Erythroblast (primary cell): ENCODE measurements around the gene NOTUM.
"Not testable (repeated sequence)": the region's sequence is repeated elsewhere in the genome, so short reads cannot be mapped to it uniquely, and the experiment has no call there.

Source experiments
- GATA1 ChIP-seq: IDR thresholded peaks from 2 replicates; pipeline ENCODE4 v1.6.1; 2011; ENCODE audit warnings: low read depth, mild to moderate bottlenecking, control low read depth, low read length, moderate library complexity
- POLR2A ChIP-seq: IDR thresholded peaks from 2 replicates; pipeline ENCODE4 v1.6.1; 2011; ENCODE audit warnings: mild to moderate bottlenecking, low read length

- not testable (repeated sequence) for TF ChIP-seq POLR2A, GATA1
Observed at GRCh38 chr17:81981511-81981910, 20.5 kb upstream of the NOTUM start.
